Smooth muscle cell (in vitro differentiated cells): ENCODE measurements around the gene CORO7. TPM values are rescaled to one million over a fixed set of nuclear protein-coding genes. Genes with fewer than 3 reads are reported as not detected.
A peak's percentile ranks its signal among the peaks of the same experiment; 100 is the strongest.

ENCODE experiments used
- DNase-seq: peaks from one replicate; lab custom pipeline; 2025; ENCODE audit not compliant: unreplicated experiment; lab: John Stamatoyannopoulos, UW
- H2AFZ ChIP-seq: fragments of 200-600 bp; sonication (generic); 2 replicates; pipeline ENCODE4 v1.6.0; 2016; ENCODE audit warnings: antibody characterized with exemption, low read depth, mild to moderate bottlenecking
- H3F3A ChIP-seq: fragments of 200-600 bp; sonication (generic); 2 replicates; pipeline ENCODE4 v1.6.0; 2017; ENCODE audit warnings: antibody characterized with exemption, low read depth
- H3K27ac ChIP-seq: fragments of 200-600 bp; sonication (generic); 2 replicates; pipeline ENCODE4 v1.5.1; 2016; ENCODE audit warnings: low read depth, mild to moderate bottlenecking
- H3K27me3 ChIP-seq: fragments of 200-600 bp; sonication (generic); 2 replicates; pipeline ENCODE4 v1.6.1; 2016; ENCODE audit warnings: low read depth, mild to moderate bottlenecking
- H3K36me3 ChIP-seq: fragments of 200-600 bp; sonication (generic); 2 replicates; pipeline ENCODE4 v1.5.1; 2016; ENCODE audit warnings: low read depth
- H3K4me1 ChIP-seq: fragments of 200-600 bp; sonication (generic); 2 replicates; pipeline ENCODE4 v1.5.1; 2016; ENCODE audit warnings: low read depth
- H3K4me2 ChIP-seq: fragments of 200-600 bp; sonication (generic); 2 replicates; pipeline ENCODE4 v1.6.0; 2016; ENCODE audit warnings: mild to moderate bottlenecking
- H3K4me3 ChIP-seq: fragments of 200-600 bp; sonication (generic); 2 replicates; pipeline ENCODE4 v1.5.1; 2016; ENCODE audit warnings: mild to moderate bottlenecking
- H3K79me2 ChIP-seq: fragments of 200-600 bp; sonication (generic); 2 replicates; pipeline ENCODE4 v1.6.0; 2016; ENCODE audit warnings: low read depth, mild to moderate bottlenecking
- H3K9ac ChIP-seq: fragments of 200-600 bp; sonication (generic); 2 replicates; pipeline ENCODE4 v1.6.0; 2016; ENCODE audit warnings: low read depth
- H3K9me3 ChIP-seq: fragments of 200-600 bp; sonication (generic); replicated peaks from 2 replicates; pipeline ENCODE4 v1.5.1; 2016; ENCODE audit warnings: low read depth
- H4K20me1 ChIP-seq: fragments of 200-600 bp; sonication (generic); 2 replicates; pipeline ENCODE4 v1.6.0; 2016; ENCODE audit warnings: low read depth
- WGBS: methylation state at CpG from one replicate; pipeline ENCODE4 v1.1.7; 2016; ENCODE audit warnings: low lambda C conversion rate; 5-methylcytosine and 5-hydroxymethylcytosine counted together
- polyA plus RNA-seq: library from polyadenylated mRNA; unstranded; fragments of >200 nt; fragmentation: Nextera tagmentation; extraction: Ambion mirVana; gene quantifications from 2 replicates; pipeline ENCODE4 v1.2.1, GENCODE V29; 2016
- total RNA-seq: library from RNA; depleted of rRNA; stranded (reverse); fragments of >200 nt; gene quantifications from 2 replicates; pipeline ENCODE4 v1.2.3, GENCODE V29; 2014
- TF ChIP-seq, protein P1 (sequence below): fragments of 200-600 bp; sonication (generic); IDR thresholded peaks from 2 replicates; pipeline ENCODE4 v1.5.1; 2017; ENCODE audit warnings: borderline replicate concordance, mild to moderate bottlenecking, antibody characterized with exemption; ENCODE audit not compliant: insufficient read depth, poor library complexity, severe bottlenecking

Gene CORO7
- total and polyA plus RNA-seq, 2 experiments from 2014 or later: 6.7 to 12.7 TPM

DNA sequence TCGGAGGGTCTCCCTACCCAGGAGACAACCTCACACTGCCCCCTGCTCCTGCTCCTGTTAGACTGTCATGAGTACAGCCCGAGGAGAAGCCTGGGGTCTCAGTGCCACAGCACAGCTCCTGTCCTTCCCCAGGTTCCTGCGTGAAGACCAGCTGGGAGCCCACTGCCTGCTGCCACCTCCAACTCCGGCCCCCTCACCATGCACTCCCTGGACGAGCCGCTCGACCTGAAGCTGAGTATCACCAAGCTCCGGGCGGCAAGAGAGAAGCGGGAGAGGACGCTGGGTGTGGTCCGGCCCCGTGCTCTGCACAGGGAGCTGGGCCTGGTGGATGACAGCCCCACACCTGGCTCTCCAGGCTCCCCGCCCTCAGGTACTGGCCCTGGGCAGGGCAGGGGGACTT, 84.3 kb downstream of the CORO7 start:
- peaks cover 63% of the 10 kb centered on the region for H3K79me2 ChIP-seq

DNA sequence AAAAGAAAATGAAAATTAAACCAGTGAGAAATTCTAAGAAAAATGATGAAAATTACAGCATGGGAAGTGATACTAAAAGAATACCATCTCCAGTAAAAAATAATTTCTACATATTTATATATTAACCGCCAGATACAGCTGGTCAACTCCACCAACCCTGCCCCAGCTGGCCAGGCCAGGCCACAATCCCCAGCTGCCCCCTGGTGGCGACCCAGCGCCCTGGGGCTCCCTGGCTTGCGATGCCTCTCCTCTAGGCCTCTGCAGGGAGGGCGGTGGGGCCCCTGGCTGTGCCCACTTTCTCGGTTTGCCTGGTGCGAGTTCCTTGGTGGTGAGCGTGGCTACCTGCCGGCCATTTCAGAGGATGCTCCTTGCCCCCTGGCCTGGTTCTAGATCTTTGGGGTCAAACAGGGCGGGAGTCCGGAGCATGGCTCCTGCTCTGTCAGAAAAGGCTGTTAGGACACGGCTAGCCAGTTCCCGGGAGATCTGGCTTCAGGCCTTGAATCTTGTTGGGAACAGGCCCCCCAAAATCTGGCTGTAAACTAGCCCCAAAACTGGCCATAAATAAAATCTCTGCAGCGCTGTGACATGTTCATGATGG, 86.0 kb downstream of the CORO7 start:
- peaks cover 66% of the 10 kb centered on the region for H4K20me1 ChIP-seq

More for the DNA sequence above, 84.3 kb downstream of the CORO7 start:
- TF ChIP-seq, protein P1, sequence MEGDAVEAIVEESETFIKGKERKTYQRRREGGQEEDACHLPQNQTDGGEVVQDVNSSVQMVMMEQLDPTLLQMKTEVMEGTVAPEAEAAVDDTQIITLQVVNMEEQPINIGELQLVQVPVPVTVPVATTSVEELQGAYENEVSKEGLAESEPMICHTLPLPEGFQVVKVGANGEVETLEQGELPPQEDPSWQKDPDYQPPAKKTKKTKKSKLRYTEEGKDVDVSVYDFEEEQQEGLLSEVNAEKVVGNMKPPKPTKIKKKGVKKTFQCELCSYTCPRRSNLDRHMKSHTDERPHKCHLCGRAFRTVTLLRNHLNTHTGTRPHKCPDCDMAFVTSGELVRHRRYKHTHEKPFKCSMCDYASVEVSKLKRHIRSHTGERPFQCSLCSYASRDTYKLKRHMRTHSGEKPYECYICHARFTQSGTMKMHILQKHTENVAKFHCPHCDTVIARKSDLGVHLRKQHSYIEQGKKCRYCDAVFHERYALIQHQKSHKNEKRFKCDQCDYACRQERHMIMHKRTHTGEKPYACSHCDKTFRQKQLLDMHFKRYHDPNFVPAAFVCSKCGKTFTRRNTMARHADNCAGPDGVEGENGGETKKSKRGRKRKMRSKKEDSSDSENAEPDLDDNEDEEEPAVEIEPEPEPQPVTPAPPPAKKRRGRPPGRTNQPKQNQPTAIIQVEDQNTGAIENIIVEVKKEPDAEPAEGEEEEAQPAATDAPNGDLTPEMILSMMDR: no peak
- no peaks in the 10 kb centered on the region for H3F3A ChIP-seq
- no peaks in the 10 kb centered on the region for H3K9me3 ChIP-seq
- H3K4me1 ChIP-seq: peaks cover 9% of the 10 kb centered on the region
- H3K27me3 ChIP-seq: no peaks in the 10 kb centered on the region
- H3K4me2 ChIP-seq: no peak overlapping the region
- no peaks in the 10 kb centered on the region for H3K36me3 ChIP-seq
- no peak for DNase-seq
- WGBS: 96% methylated on average over 14 of the region's 14 CpGs
- H4K20me1 ChIP-seq: peaks cover 74% of the 10 kb centered on the region
- H3K9ac ChIP-seq: no peak overlapping the region
- H2AFZ ChIP-seq: no peak overlapping the region
- H3K27ac ChIP-seq: no peak overlapping the region
- no peak overlapping the region for H3K4me3 ChIP-seq

DNA sequence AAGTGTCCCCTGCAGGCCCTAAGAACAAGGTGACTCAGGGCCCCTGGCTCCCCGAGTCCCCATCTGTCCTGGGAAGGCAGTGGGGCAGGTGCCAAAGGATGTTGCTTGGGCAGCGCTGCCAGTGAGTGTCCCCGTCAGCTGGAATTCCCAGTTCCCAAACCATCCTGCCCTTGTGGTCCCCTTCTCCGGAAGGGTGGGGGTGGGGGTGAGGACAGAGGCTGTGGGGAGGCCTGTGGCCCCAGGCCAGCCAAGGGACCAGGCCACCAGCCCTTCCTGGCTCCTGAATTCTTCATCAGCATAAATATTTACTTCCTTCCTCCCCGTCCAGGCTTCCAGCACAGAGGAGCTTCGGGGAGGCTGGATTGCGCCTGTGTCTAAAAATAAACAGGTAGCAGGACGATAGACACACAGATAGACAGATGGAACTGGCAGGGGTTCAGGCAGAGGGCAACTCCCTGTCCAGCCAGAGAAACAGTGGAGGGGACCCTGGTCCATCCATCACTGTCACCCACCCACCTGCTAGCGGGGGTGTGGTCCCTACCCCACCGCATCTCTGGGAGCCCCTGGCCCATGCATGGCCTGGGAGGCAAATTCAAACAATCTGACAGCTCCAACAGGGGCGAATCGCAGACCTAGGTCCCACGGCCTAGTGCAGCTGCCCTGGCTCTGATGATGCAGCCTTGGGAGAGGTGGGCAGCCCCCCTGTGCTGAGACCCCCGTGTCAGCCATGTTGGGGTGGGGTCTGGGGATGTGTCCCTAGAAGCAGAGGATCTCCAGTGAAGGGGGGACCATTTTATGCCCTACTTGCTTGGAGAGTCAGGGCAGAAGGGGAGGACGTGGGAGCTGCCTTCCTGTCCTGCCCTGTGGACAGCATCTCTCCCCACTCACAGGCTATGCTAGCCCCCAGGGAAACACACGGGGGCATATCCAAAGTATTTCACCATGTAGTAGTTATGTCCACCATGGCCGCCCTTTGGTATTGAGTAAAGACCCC, 87.3 kb downstream of the CORO7 start:
- H3K4me3 ChIP-seq: no peak overlapping the region
- 81% methylated on average over 17 of the region's 17 CpGs for WGBS
- no peaks in the 10 kb centered on the region for H3K36me3 ChIP-seq
- peaks cover 71% of the 10 kb centered on the region for H4K20me1 ChIP-seq
- H3K27ac ChIP-seq: peak overlapping the region; percentile 47
- peaks cover 16% of the 10 kb centered on the region for H3K4me1 ChIP-seq
- no peak overlapping the region for H3K9ac ChIP-seq
- no peaks in the 10 kb centered on the region for H3K27me3 ChIP-seq
- H3K4me2 ChIP-seq: peak overlapping the region; percentile 96
- TF ChIP-seq, protein P1: no peak
- DNase-seq: no peak
- H3K79me2 ChIP-seq: peaks cover 92% of the 10 kb centered on the region
- H3K9me3 ChIP-seq: no peaks in the 10 kb centered on the region
- H2AFZ ChIP-seq: no peak overlapping the region
- peaks cover 6% of the 10 kb centered on the region for H3F3A ChIP-seq

More for the DNA sequence above, 86.0 kb downstream of the CORO7 start:
- H3K4me1 ChIP-seq: peaks cover 12% of the 10 kb centered on the region
- TF ChIP-seq, protein P1: peak; percentile 98
- 66% methylated on average over 14 of the region's 14 CpGs for WGBS
- no peak overlapping the region for H2AFZ ChIP-seq
- H3K27me3 ChIP-seq: no peaks in the 10 kb centered on the region
- H3K36me3 ChIP-seq: no peaks in the 10 kb centered on the region
- DNase-seq: peak; percentile 33
- H3K4me3 ChIP-seq: no peak overlapping the region
- no peak overlapping the region for H3K27ac ChIP-seq
- no peak overlapping the region for H3K9ac ChIP-seq
- H3K79me2 ChIP-seq: peaks cover 80% of the 10 kb centered on the region
- no peaks in the 10 kb centered on the region for H3F3A ChIP-seq
- no peaks in the 10 kb centered on the region for H3K9me3 ChIP-seq
- H3K4me2 ChIP-seq: no peak overlapping the region
